Thyroid gland (tissue), 4 donors: ENCODE measurements around the gene TRAPPC4. TPM values are rescaled to one million over a fixed set of nuclear protein-coding genes. Genes with fewer than 3 reads are reported as not detected.

ENCODE experiments used
- DNase-seq, 2 donors: peaks; one replicate each; pipeline ENCODE4 v3.0.0-alpha.2; 2019
- H3K27ac ChIP-seq, 3 donors: fragments of 200-600 bp; sonication (generic); 1 replicate in 2 of 3; 2 replicates in 1 of 3; pipeline ENCODE4 v1.5.1; 2016 to 2019; ENCODE audit warnings: mild to moderate bottlenecking in 1 of 3, moderate library complexity in 1 of 3
- H3K27me3 ChIP-seq: fragments of 200-600 bp; sonication (generic); one replicate; pipeline ENCODE4 v1.5.1; 2019
- H3K36me3 ChIP-seq, 2 donors: fragments of 200-600 bp; sonication (generic); one replicate each; pipeline ENCODE4 v1.5.1; 2016 to 2019
- H3K4me1 ChIP-seq, 2 donors: fragments of 200-600 bp; sonication (generic); one replicate each; pipeline ENCODE4 v1.5.1; 2017 to 2019
- H3K4me3 ChIP-seq, 3 donors: fragments of 200-600 bp; sonication (generic); replicated peaks in 1 of 3; 1 replicate in 2 of 3; 2 replicates in 1 of 3; pipeline ENCODE4 v1.5.1; 2016; ENCODE audit warnings: mild to moderate bottlenecking in 1 of 3
- H3K9me3 ChIP-seq: fragments of 200-600 bp; sonication (generic); one replicate; pipeline ENCODE4 v1.5.1; 2017
- POLR2A ChIP-seq, 2 donors: fragments of 450-650 bp; IDR thresholded peaks; one replicate each; pipeline ENCODE4 v1.6.1; 2017; ENCODE audit warnings: antibody characterized with exemption in 2 of 2, mild to moderate bottlenecking in 2 of 2, moderate library complexity in 1 of 2
- WGBS, 2 donors: methylation state at CpG; one replicate each; pipeline ENCODE4 v1.1.5; 2017; 5-methylcytosine and 5-hydroxymethylcytosine counted together
- intact Hi-C: fragments of 100-400 bp; cut with DNase I; formaldehyde crosslinking; loops from one replicate; pipeline ENCODE4 v1.15.1; 2023
- total RNA-seq, 4 donors: library from RNA; depleted of rRNA; stranded (reverse); fragments of >200 nt; gene quantifications; one replicate each; pipeline ENCODE4 v1.2.3, GENCODE V29; 2016
- TF ChIP-seq, protein P1 (sequence below), 6 experiments: fragments of 200-600 bp in 3 of 6; fragments of 450-650 bp in 3 of 6; sonication (generic) in 3 of 6; IDR thresholded peaks; one replicate each; pipeline ENCODE4 v1.5.1; 2016 to 2019; ENCODE audit warnings: antibody characterized with exemption in 6 of 6, mild to moderate bottlenecking in 2 of 6, inconsistent platforms in 1 of 6, moderate library complexity in 1 of 6

The TRAPPC4 gene
- total RNA-seq, 4 donors from 2014 or later: 42.1 to 70.0 (median 53.2) TPM

DNA sequence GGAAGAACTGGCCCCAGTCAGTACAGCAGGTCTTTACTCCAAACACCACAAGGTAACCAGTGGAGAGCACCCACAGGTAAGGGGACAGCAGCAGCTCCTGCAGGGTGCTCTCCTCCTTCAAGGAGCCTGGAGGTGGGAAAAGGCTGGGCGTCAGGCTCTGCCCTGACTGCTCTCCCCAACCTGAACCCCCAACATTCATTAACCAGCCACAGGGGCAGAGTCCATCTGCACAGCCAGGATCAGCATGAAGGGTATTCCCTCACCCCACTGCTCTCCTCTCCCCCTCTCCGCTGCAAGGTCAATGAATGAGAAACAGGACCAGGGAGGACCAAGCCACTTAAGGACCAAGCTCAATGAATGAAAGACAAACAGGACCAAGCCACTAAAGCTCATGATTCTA, 8.4 kb downstream of the TRAPPC4 start:
- peaks cover 6 to 18% of the 10 kb centered on the region in 2 donors for H3K4me1 ChIP-seq
- no peak for DNase-seq
- no peaks in the 10 kb centered on the region for H3K9me3 ChIP-seq
- 78 to 100% methylated on average over 2 of the region's 2 CpGs for WGBS, 2 donors
- H3K36me3 ChIP-seq: peaks cover 13 to 27% of the 10 kb centered on the region in 2 donors
- no peaks in the 10 kb centered on the region for H3K27me3 ChIP-seq
- TF ChIP-seq, protein P1, sequence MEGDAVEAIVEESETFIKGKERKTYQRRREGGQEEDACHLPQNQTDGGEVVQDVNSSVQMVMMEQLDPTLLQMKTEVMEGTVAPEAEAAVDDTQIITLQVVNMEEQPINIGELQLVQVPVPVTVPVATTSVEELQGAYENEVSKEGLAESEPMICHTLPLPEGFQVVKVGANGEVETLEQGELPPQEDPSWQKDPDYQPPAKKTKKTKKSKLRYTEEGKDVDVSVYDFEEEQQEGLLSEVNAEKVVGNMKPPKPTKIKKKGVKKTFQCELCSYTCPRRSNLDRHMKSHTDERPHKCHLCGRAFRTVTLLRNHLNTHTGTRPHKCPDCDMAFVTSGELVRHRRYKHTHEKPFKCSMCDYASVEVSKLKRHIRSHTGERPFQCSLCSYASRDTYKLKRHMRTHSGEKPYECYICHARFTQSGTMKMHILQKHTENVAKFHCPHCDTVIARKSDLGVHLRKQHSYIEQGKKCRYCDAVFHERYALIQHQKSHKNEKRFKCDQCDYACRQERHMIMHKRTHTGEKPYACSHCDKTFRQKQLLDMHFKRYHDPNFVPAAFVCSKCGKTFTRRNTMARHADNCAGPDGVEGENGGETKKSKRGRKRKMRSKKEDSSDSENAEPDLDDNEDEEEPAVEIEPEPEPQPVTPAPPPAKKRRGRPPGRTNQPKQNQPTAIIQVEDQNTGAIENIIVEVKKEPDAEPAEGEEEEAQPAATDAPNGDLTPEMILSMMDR (IDR thresholded peaks at IDR 0.05): no peak
- TF ChIP-seq POLR2A (IDR thresholded peaks at IDR 0.05): no peak
- H3K4me3 ChIP-seq: no peak overlapping the region
- H3K27ac ChIP-seq: no peak overlapping the region
- intact Hi-C loops: no loop called here

DNA sequence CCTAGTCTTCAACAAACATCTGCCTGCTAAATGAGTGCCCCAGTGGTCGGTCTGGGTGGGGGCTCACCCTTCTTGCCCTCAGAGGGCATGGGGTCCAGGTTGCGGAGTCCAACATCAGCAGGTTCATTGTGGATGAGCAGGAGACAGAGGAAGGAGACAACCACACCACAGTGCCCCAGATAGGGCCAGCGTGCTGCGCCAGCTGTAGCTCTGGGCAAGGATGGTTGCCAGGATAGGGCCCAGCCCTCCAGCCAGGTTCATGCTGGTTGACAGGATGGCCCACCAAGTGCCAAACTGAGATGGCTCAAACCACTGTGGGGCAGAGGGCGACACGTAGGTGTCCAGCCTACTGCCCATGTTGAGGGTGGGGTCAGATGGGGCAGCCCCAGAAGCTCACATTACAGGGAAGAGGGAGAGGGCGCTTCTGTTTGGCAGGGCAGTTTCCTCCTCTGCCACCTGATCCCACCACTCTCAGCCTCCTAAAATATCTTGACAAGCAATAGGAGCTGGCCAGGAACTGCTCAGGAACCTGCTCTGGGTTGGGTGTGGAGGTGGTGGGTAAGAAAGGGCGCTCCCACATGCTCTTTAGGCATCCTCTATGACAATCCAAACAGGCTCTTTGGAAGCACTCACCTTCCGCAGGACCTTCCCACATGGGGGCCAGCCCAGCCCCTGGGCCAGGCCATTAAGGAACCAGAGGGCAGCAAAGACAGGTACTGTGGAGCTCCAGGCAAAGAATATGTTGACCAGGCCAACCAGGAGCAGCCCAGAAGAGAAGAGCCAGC, 9.2 kb downstream of the TRAPPC4 start:
- Histone ChIP-seq H3K27ac (no peak overlapping the region), H3K4me1 (peaks cover 6 to 18% of the 10 kb centered on the region in 2 donors), H3K36me3 (peaks cover 8 to 21% of the 10 kb centered on the region in 2 donors), H3K9me3 (no peaks in the 10 kb centered on the region), H3K27me3 (no peaks in the 10 kb centered on the region), H3K4me3 (no peak overlapping the region)
- 94 to 100% methylated on average over 8 of the region's 9 CpGs for WGBS, 2 donors
- TF ChIP-seq, protein P1 (IDR thresholded peaks at IDR 0.05): no peak
- no peak for TF ChIP-seq POLR2A (IDR thresholded peaks at IDR 0.05)
- DNase-seq: no peak
- intact Hi-C loops: no loop called here

DNA sequence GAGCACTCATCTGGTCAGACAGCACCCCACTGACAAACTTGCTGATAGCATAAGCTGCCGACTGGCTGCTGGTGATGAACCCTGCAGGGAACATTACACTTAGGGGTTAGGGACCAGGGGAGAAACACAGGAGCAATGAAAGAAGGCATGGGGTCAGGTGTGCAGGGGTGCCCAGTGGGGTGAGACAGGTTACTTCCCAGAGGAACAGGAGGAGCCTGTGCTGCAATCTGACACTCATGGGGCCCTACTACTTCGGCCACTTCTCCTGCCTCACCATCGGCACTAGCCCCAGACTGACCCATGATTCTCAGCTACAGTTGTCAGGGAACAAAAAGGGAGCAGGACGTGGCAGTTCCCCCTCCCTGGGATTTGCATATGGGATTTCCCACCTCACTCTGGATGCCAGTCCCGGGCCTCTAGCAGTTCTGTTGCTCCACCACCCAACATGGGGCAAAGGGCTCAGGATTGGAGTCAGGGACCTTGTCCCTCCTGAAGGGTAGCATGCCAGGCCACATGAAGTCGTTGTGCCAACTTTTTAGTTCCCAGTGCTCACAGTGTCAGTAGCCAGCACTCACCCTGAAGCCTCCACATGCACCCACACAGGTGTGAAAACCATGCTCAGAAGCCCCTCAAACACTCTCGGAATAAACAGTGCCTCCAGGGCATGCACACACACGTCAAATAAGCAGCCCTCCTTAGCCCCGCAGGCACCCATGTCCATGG, 9.9 kb downstream of the TRAPPC4 start:
- no peak for DNase-seq
- no peak overlapping the region for H3K27ac ChIP-seq
- no peaks in the 10 kb centered on the region for H3K9me3 ChIP-seq
- WGBS, 2 donors: 84 to 87% methylated on average over 9 of the region's 9 CpGs
- no peak overlapping the region for H3K4me3 ChIP-seq
- H3K36me3 ChIP-seq: peaks cover 2 to 16% of the 10 kb centered on the region in 2 donors
- intact Hi-C loops: no loop called here
- TF ChIP-seq, protein P1 (IDR thresholded peaks at IDR 0.05): no peak
- no peak for TF ChIP-seq POLR2A (IDR thresholded peaks at IDR 0.05)
- H3K4me1 ChIP-seq: peaks cover 6 to 18% of the 10 kb centered on the region in 2 donors
- no peaks in the 10 kb centered on the region for H3K27me3 ChIP-seq

GRCh38 chr11:119029069-119029339, 10.4 kb downstream of the TRAPPC4 start:
- intact Hi-C loops: no loop called here
- TF ChIP-seq, protein P1 (IDR thresholded peaks at IDR 0.05): no peak
- TF ChIP-seq POLR2A (IDR thresholded peaks at IDR 0.05): no peak
- 71 to 100% methylated on average over 1 of the region's 1 CpG for WGBS, 2 donors
- no peaks in the 10 kb centered on the region for H3K27me3 ChIP-seq
- H3K4me3 ChIP-seq: no peak overlapping the region
- peaks cover 0 to 11% of the 10 kb centered on the region in 2 donors for H3K36me3 ChIP-seq
- DNase-seq: no peak
- no peaks in the 10 kb centered on the region for H3K9me3 ChIP-seq
- no peak overlapping the region for H3K27ac ChIP-seq
- peaks cover 6 to 18% of the 10 kb centered on the region in 2 donors for H3K4me1 ChIP-seq
